ENCODE data around the gene FICD. TPM values are rescaled to one million over a fixed set of nuclear protein-coding genes. Genes with fewer than 3 reads are reported as not detected.

Gene FICD
- polyA plus RNA-seq, 6 donors from 2014 or later, result 1.6 to 4.9 (median 3.1) TPM

DNA sequence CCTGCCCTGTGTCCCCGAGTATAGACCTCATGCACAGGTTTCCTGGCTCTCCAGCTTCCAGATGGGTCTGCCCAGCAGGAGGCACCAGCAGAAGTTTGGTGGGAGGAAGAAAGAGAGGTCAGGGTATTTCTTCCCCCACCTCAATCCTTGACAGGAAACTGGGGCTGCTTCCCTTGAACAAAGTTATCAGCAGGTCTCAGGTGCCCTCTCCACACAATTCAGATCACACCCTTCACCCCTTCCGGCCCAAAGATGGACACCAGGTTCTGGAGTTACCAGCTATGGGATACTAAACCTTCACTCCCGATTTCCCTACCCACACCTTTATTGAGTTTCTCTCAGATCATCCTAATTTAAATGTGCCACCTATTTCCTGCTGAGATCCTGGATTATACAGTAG is 44.7 kb downstream of the FICD start:
- no peaks in the 10 kb centered on the region for H3K27me3 Mint-ChIP-seq
- peak overlapping the region in 5 of 6 donors; percentile 44 to 100 (median 98) for H3K27ac Mint-ChIP-seq
- H3K36me3 Mint-ChIP-seq, result peaks cover 3 to 7% of the 10 kb centered on the region in 2 donors
- H3K9me3 Mint-ChIP-seq, result no peaks in the 10 kb centered on the region
- peak overlapping the region; percentile 97 to 100 (median 100) for H3K4me3 Mint-ChIP-seq
- no peak for ATAC-seq (ENCODE audit: low read depth in 2 of 2)
- no peak for DNase-seq
- H3K4me1 Mint-ChIP-seq, result peaks cover 35 to 72% (median 49%) of the 10 kb centered on the region in 3 donors

DNA sequence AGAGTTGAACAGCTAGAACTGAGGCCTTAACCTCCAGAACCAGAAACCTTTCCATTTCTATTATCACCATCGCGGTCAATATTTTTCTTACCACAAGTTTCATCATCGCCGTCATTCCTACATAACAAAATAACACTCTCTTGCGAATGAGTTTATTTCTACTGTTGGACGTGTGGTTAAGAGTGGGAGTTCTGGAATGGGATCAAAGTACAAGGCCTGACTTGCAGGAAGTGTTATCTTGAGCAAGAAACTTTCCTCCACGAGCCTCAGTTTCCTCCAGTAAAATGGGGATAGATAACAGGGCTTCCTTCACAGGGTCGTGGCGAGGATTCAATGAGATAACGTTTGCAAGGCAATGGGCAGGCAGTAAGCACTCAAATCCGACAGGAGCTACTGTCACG is 45.2 kb downstream of the FICD start:
- H3K27ac Mint-ChIP-seq, result peak overlapping the region; percentile 19 to 100 (median 100)
- ATAC-seq (ENCODE audit: low read depth in 2 of 2) (no peak), DNase-seq (no peak)
- H3K4me1 Mint-ChIP-seq, result peaks cover 32 to 68% (median 44%) of the 10 kb centered on the region in 3 donors
- no peaks in the 10 kb centered on the region for H3K9me3 Mint-ChIP-seq
- H3K27me3 Mint-ChIP-seq, result no peaks in the 10 kb centered on the region
- peak overlapping the region; percentile 97 to 100 (median 100) for H3K4me3 Mint-ChIP-seq
- H3K36me3 Mint-ChIP-seq, result peaks cover 3 to 7% of the 10 kb centered on the region in 2 donors

DNA sequence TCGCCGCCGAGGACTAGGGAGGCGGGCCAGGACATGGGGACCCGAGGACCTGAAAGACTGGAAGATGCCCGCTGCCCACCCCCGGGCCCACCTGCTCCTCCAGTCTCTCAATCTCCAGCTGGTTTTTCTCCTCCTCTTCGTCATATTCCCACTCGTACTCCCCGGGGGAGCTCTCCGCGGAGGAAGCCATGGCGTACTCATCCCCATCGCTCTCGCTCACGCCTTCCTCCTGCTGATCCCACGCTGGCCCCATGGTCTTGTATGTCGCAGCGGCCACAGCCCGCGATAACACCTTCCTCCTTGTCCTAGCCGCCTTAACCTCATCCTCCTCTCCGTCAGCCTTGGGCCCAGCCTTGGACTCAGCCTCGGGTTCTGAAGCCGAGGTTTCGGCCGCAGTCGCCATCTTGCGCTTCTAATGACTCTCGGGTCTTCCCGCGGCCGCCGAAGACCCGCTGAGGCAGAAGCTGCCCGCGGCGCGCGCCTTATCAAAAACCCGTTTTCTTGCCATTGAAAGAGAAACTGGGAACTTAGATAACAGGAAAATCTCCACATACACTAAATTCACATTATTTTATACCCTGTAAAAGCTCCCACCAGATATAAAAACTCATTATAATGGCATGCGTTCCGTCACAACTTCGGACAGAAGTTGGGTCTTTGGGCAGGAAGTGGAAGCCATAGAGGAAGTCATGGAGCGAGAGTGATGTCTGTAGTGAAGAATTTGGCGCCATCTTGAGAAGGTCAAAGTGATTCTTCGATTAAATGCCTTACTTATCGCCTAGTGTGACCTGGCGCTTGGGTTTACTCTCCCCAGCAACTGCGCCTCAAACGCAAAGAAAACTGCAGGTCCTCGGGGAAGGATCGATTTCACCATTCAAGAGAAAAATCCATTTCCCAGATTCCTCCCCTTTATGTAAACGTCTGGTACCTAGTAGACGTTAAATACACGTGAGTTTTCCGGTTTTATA is 46.0 kb downstream of the FICD start, which contains the start of gene SART3:
Gene SART3 (minus strand): TSS at position 422 of the 968 bp plus-strand sequence. CDS start 19 bp downstream, at position 403.
- Mint-ChIP-seq H3K4me1 (peaks cover 32 to 68% (median 44%) of the 10 kb centered on the region in 3 donors), H3K27ac (peak within 1 kb of the TSS; percentile 98 to 100 (median 100)), H3K9me3 (no peaks in the 10 kb centered on the region), H3K4me3 (peak within 1 kb of the TSS; percentile 97 to 100 (median 100)), H3K36me3 (peaks cover 7 to 8% of the 10 kb centered on the region in 2 donors), H3K27me3 (no peaks in the 10 kb centered on the region)
- DNase-seq (peak; percentile 84), ATAC-seq (ENCODE audit: low read depth in 2 of 2) (peak; percentile 50 to 51)

DNA sequence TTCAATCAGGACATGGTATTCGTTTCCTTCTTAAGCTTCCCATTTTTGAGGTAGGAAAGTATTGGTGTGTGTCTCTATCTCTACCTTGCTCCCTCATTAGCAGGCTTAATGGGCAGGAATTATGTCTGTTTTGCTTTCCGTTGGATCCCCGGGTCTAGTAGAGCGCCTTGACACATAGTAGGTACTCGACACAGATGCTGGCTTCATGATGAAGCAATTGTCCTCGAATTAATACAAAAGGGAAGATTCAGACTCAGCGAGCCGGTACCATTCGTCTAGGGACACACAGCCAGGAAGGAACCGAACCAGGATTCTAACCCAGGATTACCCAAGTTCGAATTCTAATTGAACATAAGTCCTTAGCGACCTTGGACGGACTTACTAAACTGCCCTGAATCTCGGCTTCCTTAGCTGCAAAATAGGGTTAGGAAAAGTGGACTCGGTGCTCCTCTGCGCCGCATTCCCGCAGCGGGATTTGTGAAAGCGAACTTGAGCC is 46.8 kb downstream of the FICD start:
- peak overlapping the region; percentile 97 to 100 (median 100) for H3K4me3 Mint-ChIP-seq
- peak overlapping the region; percentile 98 to 100 (median 100) for H3K27ac Mint-ChIP-seq
- peaks cover 28 to 69% (median 37%) of the 10 kb centered on the region in 3 donors for H3K4me1 Mint-ChIP-seq
- peaks cover 7 to 8% of the 10 kb centered on the region in 2 donors for H3K36me3 Mint-ChIP-seq
- H3K9me3 Mint-ChIP-seq, result no peaks in the 10 kb centered on the region
- peak; percentile 0 to 1 for ATAC-seq (ENCODE audit: low read depth in 2 of 2)
- no peaks in the 10 kb centered on the region for H3K27me3 Mint-ChIP-seq
- no peak for DNase-seq

DNA sequence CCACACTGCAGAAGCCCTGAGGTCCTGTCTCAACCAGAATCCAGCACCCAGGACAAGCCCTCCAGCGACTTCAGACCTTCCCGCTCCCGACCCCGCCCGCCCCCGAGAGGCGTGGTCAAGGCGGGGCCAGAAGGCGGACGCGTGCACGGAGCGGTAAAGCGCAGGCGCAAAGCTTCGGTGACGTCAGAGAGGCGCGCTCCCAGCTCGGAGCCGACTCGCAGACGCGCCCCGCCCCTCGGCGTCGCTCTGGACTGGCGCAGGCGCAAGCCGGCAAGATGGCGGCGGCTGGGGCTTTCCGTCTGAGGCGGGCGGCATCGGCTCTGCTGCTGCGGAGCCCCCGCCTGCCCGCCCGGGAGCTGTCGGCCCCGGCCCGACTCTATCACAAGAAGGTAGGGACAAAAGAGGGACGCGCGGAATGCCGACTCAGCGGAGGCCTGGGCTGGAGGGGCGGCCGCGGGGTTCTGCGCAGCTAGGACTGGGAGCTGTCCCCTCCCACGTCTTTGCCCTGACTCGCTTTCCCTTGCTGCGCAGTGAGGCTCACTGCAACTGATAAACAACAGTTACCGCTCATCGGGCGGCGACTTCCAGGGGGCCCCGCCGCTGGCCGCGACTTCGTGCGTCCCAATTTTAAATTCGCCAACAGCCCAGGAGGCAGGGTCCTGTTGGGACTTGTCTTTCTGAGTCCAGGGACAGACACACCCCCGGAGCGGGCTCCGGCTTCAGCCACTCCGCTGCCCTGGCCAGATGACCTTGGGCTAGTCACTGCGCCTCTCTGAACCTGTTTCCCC is 47.5 kb downstream of the FICD start, which contains the start of gene ISCU:
Gene ISCU (plus strand): TSS at position 249 of the 788 bp plus-strand sequence. CDS start 27 bp downstream, at position 276.
- Mint-ChIP-seq H3K4me1 (peaks cover 30 to 69% (median 37%) of the 10 kb centered on the region in 3 donors), H3K27ac (peak within 1 kb of the TSS; percentile 98 to 100 (median 100)), H3K27me3 (no peaks in the 10 kb centered on the region), H3K36me3 (peaks cover 7 to 13% of the 10 kb centered on the region in 2 donors), H3K9me3 (no peaks in the 10 kb centered on the region), H3K4me3 (peak within 1 kb of the TSS; percentile 97 to 100 (median 100))
- peak; percentile 68 to 70 for ATAC-seq (ENCODE audit: low read depth in 2 of 2)
- peak; percentile 99 for DNase-seq

DNA sequence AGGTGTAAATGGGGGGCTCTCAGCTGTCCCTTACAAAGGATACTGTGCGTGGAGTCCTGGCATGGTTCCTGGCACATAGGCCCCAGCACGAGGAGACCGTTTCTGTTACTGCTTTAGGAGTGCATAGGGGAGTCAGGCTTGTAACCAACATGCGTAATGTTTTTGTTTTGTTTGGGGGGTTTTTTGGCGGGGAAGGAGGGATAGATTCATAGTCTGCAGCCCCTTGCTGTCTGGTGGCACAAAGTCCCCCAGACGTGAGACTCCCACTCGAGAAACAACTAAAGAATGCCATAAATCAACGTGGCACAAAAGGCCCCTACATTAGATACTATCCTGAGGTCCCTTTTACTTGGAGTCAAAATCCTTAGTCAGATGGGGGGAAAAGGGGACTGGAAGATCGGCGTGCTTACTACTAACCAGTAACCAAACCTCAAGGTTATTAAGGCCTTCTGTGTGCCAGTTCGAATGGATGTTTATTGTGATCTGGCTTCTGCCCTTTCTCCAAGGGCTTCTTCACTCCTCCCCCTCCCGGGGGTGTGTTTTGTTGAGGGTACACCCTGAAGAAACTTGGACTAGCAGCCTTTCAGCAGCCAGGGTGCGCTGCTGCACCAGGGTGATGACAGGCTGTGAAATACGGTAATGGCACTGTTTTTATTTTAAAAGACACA is 48.2 kb downstream of the FICD start:
- peak; percentile 57 to 58 for ATAC-seq (ENCODE audit: low read depth in 2 of 2)
- Mint-ChIP-seq H3K27ac (peak overlapping the region; percentile 91 to 100 (median 98)), H3K27me3 (no peaks in the 10 kb centered on the region), H3K4me3 (peak overlapping the region; percentile 97 to 100 (median 100)), H3K36me3 (peaks cover 9 to 13% of the 10 kb centered on the region in 2 donors), H3K4me1 (peaks cover 32 to 69% (median 44%) of the 10 kb centered on the region in 3 donors), H3K9me3 (no peaks in the 10 kb centered on the region)
- DNase-seq, result peak; percentile 84

DNA sequence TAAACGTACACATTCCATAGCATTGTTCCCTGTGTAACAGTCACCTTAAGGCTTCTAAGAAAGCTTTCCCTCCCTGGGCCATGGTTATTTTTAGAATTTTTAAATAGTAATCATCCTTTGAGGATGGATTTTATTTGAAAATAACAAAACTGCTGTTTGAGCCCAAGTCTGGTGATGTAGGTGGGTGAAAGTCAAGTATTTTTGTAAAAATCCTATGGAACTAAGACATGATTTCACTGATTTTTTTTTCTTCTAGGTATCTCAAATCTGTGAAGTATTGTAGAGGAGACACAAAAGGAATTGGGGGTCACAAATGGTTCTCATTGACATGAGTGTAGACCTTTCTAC is 48.7 kb downstream of the FICD start:
- H3K27ac Mint-ChIP-seq, result peak overlapping the region; percentile 91 to 100 (median 98)
- DNase-seq (no peak), ATAC-seq (ENCODE audit: low read depth in 2 of 2) (no peak)
- H3K27me3 Mint-ChIP-seq, result no peaks in the 10 kb centered on the region
- no peaks in the 10 kb centered on the region for H3K9me3 Mint-ChIP-seq
- H3K36me3 Mint-ChIP-seq, result peaks cover 14 to 15% of the 10 kb centered on the region in 2 donors
- H3K4me1 Mint-ChIP-seq, result peaks cover 36 to 71% (median 49%) of the 10 kb centered on the region in 3 donors
- H3K4me3 Mint-ChIP-seq, result peak overlapping the region; percentile 97 to 100 (median 100)

DNA sequence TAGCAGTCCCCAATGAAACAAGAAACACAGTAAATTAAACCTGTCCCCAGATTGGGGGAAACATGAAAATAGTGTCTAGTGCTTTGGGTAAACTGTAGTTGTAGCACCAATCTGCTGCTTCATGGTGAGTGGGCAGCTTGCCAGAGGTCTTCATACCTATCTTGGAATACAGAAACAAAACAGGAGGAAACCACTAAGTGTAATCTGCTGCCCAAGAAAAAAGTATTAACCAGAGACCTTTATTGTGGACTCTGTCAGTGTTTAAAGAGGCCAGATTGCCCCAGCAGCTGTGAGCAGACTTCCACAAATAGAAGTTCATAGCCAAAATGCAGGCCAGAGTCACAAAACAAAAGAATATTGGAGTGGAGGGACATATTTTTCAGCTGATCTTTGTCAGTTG is 49.6 kb downstream of the FICD start:
- Mint-ChIP-seq H3K4me1 (peaks cover 38 to 75% (median 49%) of the 10 kb centered on the region in 3 donors), H3K27ac (peak overlapping the region in 2 of 6 donors; percentile 14 to 96), H3K4me3 (peak overlapping the region in 2 of 8 donors; percentile 55 to 97), H3K9me3 (no peaks in the 10 kb centered on the region), H3K36me3 (peaks cover 16 to 22% of the 10 kb centered on the region in 2 donors), H3K27me3 (no peaks in the 10 kb centered on the region)
- DNase-seq (no peak), ATAC-seq (ENCODE audit: low read depth in 2 of 2) (no peak)

DNA sequence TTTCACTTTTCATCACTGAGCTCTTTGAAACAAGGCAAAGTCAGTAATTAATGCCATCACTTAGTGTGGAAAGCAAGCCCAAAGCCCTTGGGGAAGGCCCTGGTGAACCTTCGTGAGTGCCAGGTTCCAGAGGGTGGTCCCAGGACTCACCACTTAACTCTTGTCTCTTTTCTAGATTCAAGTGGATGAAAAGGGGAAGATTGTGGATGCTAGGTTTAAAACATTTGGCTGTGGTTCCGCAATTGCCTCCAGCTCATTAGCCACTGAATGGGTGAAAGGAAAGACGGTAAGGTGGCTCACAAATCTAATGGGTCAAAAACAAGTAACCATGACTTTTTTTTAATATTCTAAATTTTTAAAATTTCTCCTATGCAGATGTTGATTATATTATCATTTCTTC is 50.1 kb downstream of the FICD start:
- Mint-ChIP-seq H3K27me3 (no peaks in the 10 kb centered on the region), H3K27ac (peak overlapping the region in 3 of 6 donors; percentile 24 to 96 (median 47)), H3K9me3 (no peaks in the 10 kb centered on the region), H3K36me3 (peaks cover 16 to 22% of the 10 kb centered on the region in 2 donors), H3K4me3 (peak overlapping the region in 1 of 8 donors; percentile 20), H3K4me1 (peaks cover 34 to 72% (median 45%) of the 10 kb centered on the region in 3 donors)
- ATAC-seq (ENCODE audit: low read depth in 2 of 2) (no peak), DNase-seq (no peak)

DNA sequence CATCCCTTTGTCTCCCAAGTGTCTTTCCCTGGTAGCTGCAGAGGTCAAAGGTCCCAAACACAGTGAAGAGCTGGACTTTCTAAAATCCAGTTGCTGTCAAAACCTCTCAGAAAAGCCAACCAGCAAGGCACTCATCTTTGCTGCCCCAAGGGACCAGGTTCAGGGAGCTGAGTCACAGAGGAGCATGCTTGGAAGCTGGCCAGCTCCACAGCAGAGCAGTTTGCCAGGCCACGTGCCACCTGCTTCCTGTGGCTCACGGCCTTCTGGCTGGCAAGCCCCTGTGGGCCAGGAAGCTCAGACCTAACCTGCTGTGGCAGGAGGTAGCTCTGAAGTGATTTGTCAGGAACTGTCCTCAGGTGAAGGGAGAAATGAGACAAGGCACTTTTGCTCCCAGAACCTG is 50.9 kb downstream of the FICD start:
- H3K9me3 Mint-ChIP-seq, result no peaks in the 10 kb centered on the region
- H3K36me3 Mint-ChIP-seq, result peaks cover 11 to 26% of the 10 kb centered on the region in 2 donors
- peaks cover 27 to 73% (median 44%) of the 10 kb centered on the region in 3 donors for H3K4me1 Mint-ChIP-seq
- peak overlapping the region in 5 of 6 donors; percentile 47 to 97 (median 81) for H3K27ac Mint-ChIP-seq
- ATAC-seq (ENCODE audit: low read depth in 2 of 2), result no peak
- DNase-seq, result no peak
- H3K27me3 Mint-ChIP-seq, result no peaks in the 10 kb centered on the region
- peak overlapping the region in 1 of 8 donors; percentile 20 for H3K4me3 Mint-ChIP-seq

DNA sequence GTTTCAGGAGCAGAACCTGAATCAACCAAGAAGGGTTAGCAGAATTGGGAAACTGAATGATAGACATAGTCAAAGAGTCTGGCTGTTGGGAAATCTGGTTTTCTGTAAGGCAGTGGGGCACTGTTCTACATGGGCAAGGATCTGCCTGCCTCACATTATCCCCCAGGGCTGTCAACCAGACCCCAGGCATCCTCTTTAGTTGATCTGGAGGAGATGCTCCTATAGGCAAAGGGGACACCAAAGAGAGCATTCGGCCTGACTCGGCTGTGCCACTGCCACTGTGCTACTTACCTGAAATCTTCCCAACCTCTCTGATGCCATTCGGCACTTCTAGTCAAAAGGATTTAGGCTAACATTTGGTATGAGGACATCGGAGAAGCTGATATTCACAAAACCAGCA is 51.4 kb downstream of the FICD start:
- no peaks in the 10 kb centered on the region for H3K27me3 Mint-ChIP-seq
- H3K27ac Mint-ChIP-seq, result peak overlapping the region; percentile 44 to 97 (median 70)
- DNase-seq (no peak), ATAC-seq (ENCODE audit: low read depth in 2 of 2) (no peak)
- peaks cover 28 to 71% (median 42%) of the 10 kb centered on the region in 3 donors for H3K4me1 Mint-ChIP-seq
- peaks cover 9 to 25% of the 10 kb centered on the region in 2 donors for H3K36me3 Mint-ChIP-seq
- H3K9me3 Mint-ChIP-seq, result no peaks in the 10 kb centered on the region
- H3K4me3 Mint-ChIP-seq, result no peak overlapping the region
